Osteoblast (primary cell): ENCODE results near the gene MKRN2. TPM values are rescaled to one million over a fixed set of nuclear protein-coding genes. Genes with fewer than 3 reads are reported as not detected.
"Not testable (repeated sequence)": the region's sequence is repeated elsewhere in the genome, so short reads cannot be mapped to it uniquely, and the experiment has no call there.

Source experiments
- DNase-seq: peaks from one replicate; pipeline ENCODE4 v3.0.0; 2011; ENCODE audit warnings: low spot score, mixed read lengths; ENCODE audit not compliant: insufficient read length; ENCODE audit errors: missing footprints
- H2AFZ ChIP-seq: 2 replicates; pipeline ENCODE4 v1.6.0; 2011; ENCODE audit warnings: mild to moderate bottlenecking, low read length
- H3K27ac ChIP-seq: 2 replicates; pipeline ENCODE4 v1.5.1; 2011; ENCODE audit warnings: mild to moderate bottlenecking, low read depth, low read length, moderate library complexity
- H3K27me3 ChIP-seq: 2 replicates; pipeline ENCODE4 v1.6.0; 2012; ENCODE audit warnings: mild to moderate bottlenecking, control low read depth, inconsistent platforms, low read length, moderate library complexity; ENCODE audit not compliant: insufficient read depth
- H3K36me3 ChIP-seq: 2 replicates; pipeline ENCODE4 v1.5.1; 2011; ENCODE audit warnings: mild to moderate bottlenecking, low read length, control low read depth, moderate library complexity; ENCODE audit not compliant: insufficient read depth
- H3K4me1 ChIP-seq: 2 replicates; pipeline ENCODE4 v1.5.1; 2011; ENCODE audit warnings: mild to moderate bottlenecking, low read length, control low read depth, moderate library complexity; ENCODE audit not compliant: insufficient read depth
- H3K4me2 ChIP-seq: 2 replicates; pipeline ENCODE4 v1.6.0; 2011; ENCODE audit warnings: mild to moderate bottlenecking, low read length; ENCODE audit not compliant: insufficient read depth
- H3K4me3 ChIP-seq: fragments of 200-600 bp; sonication (generic); 3 replicates; pipeline ENCODE4 v1.5.1; 2012; ENCODE audit warnings: mild to moderate bottlenecking, low read length, inconsistent platforms; ENCODE audit not compliant: insufficient read depth
- H3K79me2 ChIP-seq: 2 replicates; pipeline ENCODE4 v1.6.0; 2012; ENCODE audit warnings: mild to moderate bottlenecking, low read length, control low read depth, inconsistent platforms; ENCODE audit not compliant: insufficient read depth
- H3K9me3 ChIP-seq: 2 replicates; pipeline ENCODE4 v1.5.1; 2011; ENCODE audit warnings: low read depth, low read length, control low read depth
- H4K20me1 ChIP-seq: 2 replicates; pipeline ENCODE4 v1.6.0; 2012; ENCODE audit warnings: mild to moderate bottlenecking, low read length, control low read depth; ENCODE audit not compliant: insufficient read depth
- total RNA-seq: library from RNA; depleted of rRNA; stranded (reverse); fragments of >200 nt; gene quantifications from 2 replicates; pipeline ENCODE4 v1.2.3, GENCODE V29; 2012
- TF ChIP-seq, protein P1 (sequence below): IDR thresholded peaks from 2 replicates; pipeline ENCODE4 v1.5.1; 2011; ENCODE audit warnings: mild to moderate bottlenecking, low read depth, low read length, moderate library complexity; ENCODE audit errors: extremely low read depth

The MKRN2 gene
- total RNA-seq, 1 donor = 40.9 TPM

DNA sequence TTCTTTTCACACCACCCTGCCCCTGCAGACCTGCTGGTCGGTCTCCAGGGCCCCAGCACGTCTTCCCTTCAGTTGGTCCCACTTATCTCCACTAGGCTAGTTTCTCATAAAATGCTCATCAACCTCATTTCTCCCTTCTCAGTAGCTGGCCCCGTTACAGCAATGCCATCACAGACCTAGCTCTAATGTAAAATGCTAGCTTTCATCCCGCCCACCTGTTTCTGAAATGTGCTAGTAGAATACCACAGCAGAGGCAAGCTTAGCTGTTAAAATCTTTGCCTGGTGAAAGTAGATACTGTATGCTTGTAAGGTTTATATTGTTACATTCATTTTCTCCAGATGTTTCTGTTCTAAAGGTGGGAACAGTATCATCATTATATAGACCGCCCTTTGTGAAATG lies 24.7 kb upstream of the MKRN2 start:
- TF ChIP-seq, protein P1, sequence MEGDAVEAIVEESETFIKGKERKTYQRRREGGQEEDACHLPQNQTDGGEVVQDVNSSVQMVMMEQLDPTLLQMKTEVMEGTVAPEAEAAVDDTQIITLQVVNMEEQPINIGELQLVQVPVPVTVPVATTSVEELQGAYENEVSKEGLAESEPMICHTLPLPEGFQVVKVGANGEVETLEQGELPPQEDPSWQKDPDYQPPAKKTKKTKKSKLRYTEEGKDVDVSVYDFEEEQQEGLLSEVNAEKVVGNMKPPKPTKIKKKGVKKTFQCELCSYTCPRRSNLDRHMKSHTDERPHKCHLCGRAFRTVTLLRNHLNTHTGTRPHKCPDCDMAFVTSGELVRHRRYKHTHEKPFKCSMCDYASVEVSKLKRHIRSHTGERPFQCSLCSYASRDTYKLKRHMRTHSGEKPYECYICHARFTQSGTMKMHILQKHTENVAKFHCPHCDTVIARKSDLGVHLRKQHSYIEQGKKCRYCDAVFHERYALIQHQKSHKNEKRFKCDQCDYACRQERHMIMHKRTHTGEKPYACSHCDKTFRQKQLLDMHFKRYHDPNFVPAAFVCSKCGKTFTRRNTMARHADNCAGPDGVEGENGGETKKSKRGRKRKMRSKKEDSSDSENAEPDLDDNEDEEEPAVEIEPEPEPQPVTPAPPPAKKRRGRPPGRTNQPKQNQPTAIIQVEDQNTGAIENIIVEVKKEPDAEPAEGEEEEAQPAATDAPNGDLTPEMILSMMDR = no peak
- Histone ChIP-seq H3K27me3 (no peaks in the 10 kb centered on the region), H3K27ac (no peak overlapping the region), H2AFZ (no peak overlapping the region), H3K4me2 (no peak overlapping the region), H3K4me1 (no peaks in the 10 kb centered on the region), H4K20me1 (no peaks in the 10 kb centered on the region), H3K4me3 (no peak overlapping the region), H3K9me3 (no peaks in the 10 kb centered on the region), H3K36me3 (peaks cover 24% of the 10 kb centered on the region), H3K79me2 (no peaks in the 10 kb centered on the region)
- DNase-seq = no peak

DNA sequence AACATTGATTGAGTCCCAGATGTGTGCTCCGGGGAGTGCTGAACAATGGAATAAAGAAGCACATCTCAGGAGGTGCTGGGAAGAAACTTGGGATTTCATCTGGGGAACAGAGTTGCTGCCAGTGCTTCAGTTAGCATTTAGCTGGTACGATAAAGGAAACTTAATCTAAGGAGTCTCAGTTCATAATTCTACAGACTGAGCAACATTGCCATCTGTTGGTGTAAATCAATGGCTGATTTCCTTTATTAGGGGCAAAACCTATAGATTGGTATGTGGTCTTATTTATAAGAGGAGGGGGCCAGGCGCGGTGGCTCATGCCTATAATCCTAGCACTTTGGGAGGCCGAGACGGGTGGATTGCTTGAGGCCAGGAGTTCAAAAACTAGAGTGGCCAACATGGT lies 20.5 kb upstream of the MKRN2 start:
- Histone ChIP-seq H3K27me3 (no peaks in the 10 kb centered on the region), H3K4me3 (no peak overlapping the region), H3K79me2 (no peaks in the 10 kb centered on the region), H3K9me3 (no peaks in the 10 kb centered on the region), H3K4me2 (no peak overlapping the region), H3K27ac (no peak overlapping the region), H3K36me3 (peaks cover 8% of the 10 kb centered on the region), H4K20me1 (no peaks in the 10 kb centered on the region), H2AFZ (no peak overlapping the region), H3K4me1 (no peaks in the 10 kb centered on the region)
- DNase-seq = peak; percentile 18
- TF ChIP-seq, protein P1 = peak; percentile 26

DNA sequence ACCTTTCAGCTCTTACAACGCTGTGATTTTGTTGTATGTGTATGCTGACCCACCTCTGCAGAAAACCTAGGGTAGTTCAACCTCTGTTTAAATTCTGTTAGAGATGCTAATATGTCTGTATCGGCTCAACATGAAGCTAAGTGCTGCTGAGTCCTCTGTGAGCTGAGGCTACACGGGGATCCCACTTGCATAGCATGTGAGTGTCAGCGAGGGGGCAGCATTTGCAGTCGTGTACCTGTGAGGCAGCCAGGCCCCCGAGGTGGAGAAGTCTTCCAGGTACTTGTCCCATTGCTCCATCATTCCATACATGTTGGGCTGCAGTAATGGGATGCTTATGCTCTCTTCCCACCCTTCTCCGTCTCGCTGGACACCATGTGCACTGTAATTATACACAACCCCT lies 15.3 kb upstream of the MKRN2 start:
- Histone ChIP-seq H3K9me3 (no peaks in the 10 kb centered on the region), H2AFZ (no peak overlapping the region), H3K27ac (no peak overlapping the region), H3K4me1 (no peaks in the 10 kb centered on the region), H3K36me3 (no peaks in the 10 kb centered on the region), H3K4me2 (no peak overlapping the region), H3K79me2 (no peaks in the 10 kb centered on the region), H3K4me3 (no peak overlapping the region), H4K20me1 (no peaks in the 10 kb centered on the region), H3K27me3 (no peaks in the 10 kb centered on the region)
- TF ChIP-seq, protein P1 = peak; percentile 19
- DNase-seq = no peak

DNA sequence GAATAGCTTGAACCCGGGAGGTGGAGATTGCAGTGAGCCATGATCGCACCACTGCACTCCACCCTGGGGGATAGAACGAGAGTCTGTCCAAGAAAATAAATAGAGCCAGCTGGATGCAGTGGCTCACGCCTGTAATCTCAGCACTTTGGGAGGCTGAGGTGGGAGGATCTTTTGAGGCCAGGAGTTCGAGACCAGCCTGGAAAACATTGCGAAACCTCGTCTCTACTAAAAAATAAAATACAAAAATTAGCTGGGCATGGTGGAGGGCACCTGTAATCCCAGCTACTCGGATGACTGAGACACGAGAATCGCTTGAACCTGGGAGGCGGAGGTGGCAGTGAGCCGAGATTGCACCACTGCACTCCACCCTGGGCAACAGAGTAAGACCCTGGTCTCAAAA lies 13.4 kb upstream of the MKRN2 start:
- not testable (repeated sequence) for H3K36me3 ChIP-seq, H3K4me3 ChIP-seq, H3K9me3 ChIP-seq, DNase-seq, H3K79me2 ChIP-seq, H3K4me2 ChIP-seq, H4K20me1 ChIP-seq, H2AFZ ChIP-seq, H3K27me3 ChIP-seq, H3K4me1 ChIP-seq, H3K27ac ChIP-seq
